Mammary epithelial cell (primary cell): ENCODE data around the gene TTC7B.

Source experiments
- EZH2 ChIP-seq: IDR thresholded peaks from 2 replicates; pipeline ENCODE4 v1.6.1; 2012; ENCODE audit warnings: low read length, inconsistent platforms, borderline replicate concordance
- TF ChIP-seq, protein P1 (sequence below), 2 donors: IDR thresholded peaks in 1 of 2; conservative IDR thresholded peaks in 1 of 2; 2 replicates each; pipeline ENCODE4 v1.5.1; 2011 to 2012; ENCODE audit warnings: inconsistent platforms in 2 of 2, low read length in 2 of 2, mild to moderate bottlenecking in 2 of 2, control low read depth in 1 of 2, low read depth in 1 of 2; ENCODE audit not compliant: insufficient read depth in 1 of 2; ENCODE audit errors: extremely low read depth in 1 of 2

DNA sequence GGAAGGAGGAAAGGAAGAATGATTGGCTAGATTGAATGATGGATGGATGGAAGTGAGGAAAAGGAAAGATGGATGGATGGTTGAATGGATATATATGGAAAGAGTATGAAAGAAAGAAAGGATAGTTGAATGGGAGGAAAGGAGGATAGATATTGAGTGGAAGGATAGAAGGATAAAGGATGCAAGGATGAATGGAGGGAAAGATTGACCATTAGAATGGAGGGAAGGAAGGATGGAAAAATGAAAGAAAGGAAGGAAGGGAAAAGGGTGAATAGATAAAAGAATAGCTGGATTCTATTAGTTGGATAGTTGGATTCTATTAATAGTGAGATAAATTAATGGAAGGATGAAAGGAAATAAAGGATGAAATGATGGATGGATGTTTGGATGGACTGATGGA, 313.5 kb downstream of the TTC7B start:
- TF ChIP-seq, protein P1, sequence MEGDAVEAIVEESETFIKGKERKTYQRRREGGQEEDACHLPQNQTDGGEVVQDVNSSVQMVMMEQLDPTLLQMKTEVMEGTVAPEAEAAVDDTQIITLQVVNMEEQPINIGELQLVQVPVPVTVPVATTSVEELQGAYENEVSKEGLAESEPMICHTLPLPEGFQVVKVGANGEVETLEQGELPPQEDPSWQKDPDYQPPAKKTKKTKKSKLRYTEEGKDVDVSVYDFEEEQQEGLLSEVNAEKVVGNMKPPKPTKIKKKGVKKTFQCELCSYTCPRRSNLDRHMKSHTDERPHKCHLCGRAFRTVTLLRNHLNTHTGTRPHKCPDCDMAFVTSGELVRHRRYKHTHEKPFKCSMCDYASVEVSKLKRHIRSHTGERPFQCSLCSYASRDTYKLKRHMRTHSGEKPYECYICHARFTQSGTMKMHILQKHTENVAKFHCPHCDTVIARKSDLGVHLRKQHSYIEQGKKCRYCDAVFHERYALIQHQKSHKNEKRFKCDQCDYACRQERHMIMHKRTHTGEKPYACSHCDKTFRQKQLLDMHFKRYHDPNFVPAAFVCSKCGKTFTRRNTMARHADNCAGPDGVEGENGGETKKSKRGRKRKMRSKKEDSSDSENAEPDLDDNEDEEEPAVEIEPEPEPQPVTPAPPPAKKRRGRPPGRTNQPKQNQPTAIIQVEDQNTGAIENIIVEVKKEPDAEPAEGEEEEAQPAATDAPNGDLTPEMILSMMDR (conservative IDR thresholded peaks at IDR 0.05 in 1 of 2, IDR thresholded peaks at IDR 0.05 in 1 of 2; ENCODE audit: extremely low read depth in 1 of 2, insufficient read depth in 1 of 2, low read depth in 1 of 2, low read length in 2 of 2) = no peak
- no peak for TF ChIP-seq EZH2
